OCI-LY3 (cell line): ENCODE measurements around the gene MOB3B.

Experiments
- EZH2phosphoT487 ChIP-seq: fragments of 200-600 bp; shearing (Covaris generic); IDR thresholded peaks from 2 replicates; pipeline ENCODE4 v1.6.1; 2018; ENCODE audit warnings: antibody characterized with exemption, mixed run types, low read depth
- TF ChIP-seq, protein P1 (sequence below): fragments of 200-600, 300-600 bp; sonication (generic); IDR thresholded peaks from 2 replicates; pipeline ENCODE4 v1.5.1; 2014; ENCODE audit warnings: antibody characterized with exemption, low read length, low read depth

DNA sequence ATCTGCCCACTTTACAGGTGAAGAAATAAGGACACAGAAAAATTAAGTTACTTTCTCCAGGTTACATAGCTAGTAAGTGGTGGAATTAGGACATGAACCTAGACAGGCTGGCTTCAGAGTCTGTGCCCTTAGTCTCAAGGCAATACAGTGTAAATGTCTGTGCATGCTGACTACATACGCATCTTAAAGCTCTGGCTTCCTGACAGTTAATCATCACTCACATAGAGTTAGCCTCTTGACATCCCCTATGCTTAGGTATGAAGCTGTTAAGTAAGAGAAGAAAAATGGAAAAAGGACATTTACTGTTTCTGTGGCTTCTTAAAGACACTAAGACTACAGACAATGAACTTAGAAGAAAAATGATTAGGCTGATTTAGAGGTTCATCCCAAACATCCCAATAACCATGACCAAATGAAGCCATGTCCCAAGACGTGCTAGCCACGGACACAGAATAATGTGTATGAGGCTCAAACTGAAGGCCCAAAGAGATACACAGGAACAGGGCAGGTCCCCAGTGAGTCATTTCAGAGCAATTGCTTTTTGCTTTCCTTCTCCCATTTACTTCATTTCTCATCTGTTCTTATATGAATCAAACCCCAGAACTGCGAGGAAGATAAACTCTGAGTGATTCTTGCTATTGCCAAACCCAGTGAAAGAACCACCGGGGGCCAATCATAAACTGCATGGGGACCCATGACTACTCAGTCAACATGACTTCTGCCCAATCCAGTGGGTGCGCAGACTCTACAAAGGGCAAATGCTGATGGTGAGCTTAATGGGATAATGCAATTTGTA, 105.5 kb downstream of the MOB3B start:
- TF ChIP-seq EZH2phosphoT487, result no peak
- TF ChIP-seq, protein P1, sequence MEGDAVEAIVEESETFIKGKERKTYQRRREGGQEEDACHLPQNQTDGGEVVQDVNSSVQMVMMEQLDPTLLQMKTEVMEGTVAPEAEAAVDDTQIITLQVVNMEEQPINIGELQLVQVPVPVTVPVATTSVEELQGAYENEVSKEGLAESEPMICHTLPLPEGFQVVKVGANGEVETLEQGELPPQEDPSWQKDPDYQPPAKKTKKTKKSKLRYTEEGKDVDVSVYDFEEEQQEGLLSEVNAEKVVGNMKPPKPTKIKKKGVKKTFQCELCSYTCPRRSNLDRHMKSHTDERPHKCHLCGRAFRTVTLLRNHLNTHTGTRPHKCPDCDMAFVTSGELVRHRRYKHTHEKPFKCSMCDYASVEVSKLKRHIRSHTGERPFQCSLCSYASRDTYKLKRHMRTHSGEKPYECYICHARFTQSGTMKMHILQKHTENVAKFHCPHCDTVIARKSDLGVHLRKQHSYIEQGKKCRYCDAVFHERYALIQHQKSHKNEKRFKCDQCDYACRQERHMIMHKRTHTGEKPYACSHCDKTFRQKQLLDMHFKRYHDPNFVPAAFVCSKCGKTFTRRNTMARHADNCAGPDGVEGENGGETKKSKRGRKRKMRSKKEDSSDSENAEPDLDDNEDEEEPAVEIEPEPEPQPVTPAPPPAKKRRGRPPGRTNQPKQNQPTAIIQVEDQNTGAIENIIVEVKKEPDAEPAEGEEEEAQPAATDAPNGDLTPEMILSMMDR, result no peak
